Nephron progenitor cell (in vitro differentiated cells): ENCODE results near the gene NIP7.
A peak's percentile ranks its signal among the peaks of the same experiment; 100 is the strongest.

ENCODE experiments used
- DNase-seq: peaks from one replicate; pipeline ENCODE4 v3.0.0; 2021
- H3K27ac Mint-ChIP-seq: 2 replicates; pipeline ENCODE4 v1.8.0; 2021; ENCODE audit warnings: mild to moderate bottlenecking, moderate library complexity, mixed read lengths
- H3K27me3 Mint-ChIP-seq: 2 replicates; pipeline ENCODE4 v1.8.0; 2021; ENCODE audit warnings: mild to moderate bottlenecking, low read depth, mixed read lengths; ENCODE audit not compliant: poor library complexity
- H3K36me3 Mint-ChIP-seq: 2 replicates; pipeline ENCODE4 v1.8.0; 2021; ENCODE audit warnings: low read depth, mixed read lengths
- H3K4me1 Mint-ChIP-seq: 2 replicates; pipeline ENCODE4 v1.8.0; 2021; ENCODE audit warnings: mixed read lengths
- H3K4me3 Mint-ChIP-seq: 2 replicates; pipeline ENCODE4 v1.8.0; 2021; ENCODE audit warnings: mild to moderate bottlenecking, moderate library complexity, mixed read lengths
- H3K9me3 Mint-ChIP-seq: 2 replicates; pipeline ENCODE4 v1.8.0; 2021; ENCODE audit warnings: mild to moderate bottlenecking, moderate library complexity, mixed read lengths
- CTCF ChIP-seq: fragments of 200-600 bp; sonication (generic); IDR thresholded peaks from 2 replicates; pipeline ENCODE4 v1.5.0; 2021; ENCODE audit warnings: antibody characterized with exemption

Gene NIP7

GRCh38 chr16:69371564-69371963 lies 32.0 kb downstream of the NIP7 start:
- Mint-ChIP-seq H3K9me3 (no peaks in the 10 kb centered on the region), H3K4me1 (peaks cover 29% of the 10 kb centered on the region), H3K4me3 (no peak overlapping the region)

DNA sequence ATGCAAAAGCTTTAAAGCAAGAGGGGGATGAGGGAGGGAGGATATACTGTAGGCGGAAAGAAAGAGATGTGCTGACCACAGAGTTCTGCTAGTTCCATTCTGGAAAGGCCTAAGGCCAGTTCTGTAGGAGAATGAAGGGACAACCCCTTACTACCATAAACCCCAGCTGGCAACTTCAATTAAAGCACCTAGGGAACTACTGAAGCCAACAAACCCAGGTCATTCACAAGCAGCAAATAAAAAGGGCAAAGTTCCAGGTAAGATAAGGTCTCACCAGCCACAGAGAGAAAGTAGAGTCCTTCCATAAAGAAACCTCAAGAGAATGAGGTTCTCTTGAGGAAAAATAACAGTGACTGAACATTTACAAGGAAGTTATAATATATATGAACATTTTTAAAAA lies 33.4 kb downstream of the NIP7 start:
- Mint-ChIP-seq H3K9me3 (no peaks in the 10 kb centered on the region), H3K36me3 (peaks cover 84% of the 10 kb centered on the region), H3K4me1 (peaks cover 21% of the 10 kb centered on the region), H3K27ac (no peak overlapping the region), H3K4me3 (no peak overlapping the region), H3K27me3 (no peaks in the 10 kb centered on the region)
- no peak for DNase-seq
- TF ChIP-seq CTCF, result no peak

More at GRCh38 chr16:69371564-69371963, 32.0 kb downstream of the NIP7 start:
- H3K27ac Mint-ChIP-seq, result peak overlapping the region; percentile 92
- DNase-seq, result no peak
- TF ChIP-seq CTCF, result no peak
- H3K36me3 Mint-ChIP-seq, result peaks cover 88% of the 10 kb centered on the region
- no peaks in the 10 kb centered on the region for H3K27me3 Mint-ChIP-seq

DNA sequence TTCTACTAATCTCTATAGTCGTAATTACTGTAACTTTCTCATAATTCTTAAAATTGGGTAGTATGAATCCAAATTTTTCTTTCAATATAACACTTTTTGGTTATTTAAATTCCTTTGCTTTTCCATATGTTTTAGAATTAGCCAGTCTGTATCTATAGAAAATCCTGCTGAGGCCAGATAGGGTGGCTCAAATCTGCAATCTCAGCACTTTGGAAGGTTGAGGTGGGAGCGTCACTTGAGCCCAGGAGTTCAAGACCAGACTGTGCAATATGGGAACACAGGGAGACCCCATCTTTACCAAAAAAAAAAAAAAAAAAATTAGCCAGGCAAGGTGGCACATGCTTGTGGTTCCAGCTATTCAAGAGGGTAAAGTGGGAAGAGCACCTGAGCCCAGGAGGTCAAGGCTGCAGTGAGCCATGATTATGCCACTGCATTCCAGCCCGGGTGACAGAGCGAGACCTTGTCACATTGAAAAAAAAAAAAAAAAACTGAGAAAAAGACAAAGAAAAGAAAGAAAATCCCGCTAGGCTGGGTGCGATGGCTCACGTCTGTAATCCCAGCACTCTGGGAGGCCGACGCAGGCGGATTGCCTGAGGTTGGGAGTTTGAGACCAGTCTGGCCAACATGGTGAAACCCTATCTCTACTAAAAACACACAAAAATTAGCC lies 37.0 kb downstream of the NIP7 start:
- H3K27me3 Mint-ChIP-seq, result no peaks in the 10 kb centered on the region
- peaks cover 3% of the 10 kb centered on the region for H3K4me1 Mint-ChIP-seq
- H3K36me3 Mint-ChIP-seq, result peaks cover 83% of the 10 kb centered on the region
- no peak overlapping the region for H3K27ac Mint-ChIP-seq
- DNase-seq, result no peak
- TF ChIP-seq CTCF, result no peak
- no peak overlapping the region for H3K4me3 Mint-ChIP-seq
- no peaks in the 10 kb centered on the region for H3K9me3 Mint-ChIP-seq

DNA sequence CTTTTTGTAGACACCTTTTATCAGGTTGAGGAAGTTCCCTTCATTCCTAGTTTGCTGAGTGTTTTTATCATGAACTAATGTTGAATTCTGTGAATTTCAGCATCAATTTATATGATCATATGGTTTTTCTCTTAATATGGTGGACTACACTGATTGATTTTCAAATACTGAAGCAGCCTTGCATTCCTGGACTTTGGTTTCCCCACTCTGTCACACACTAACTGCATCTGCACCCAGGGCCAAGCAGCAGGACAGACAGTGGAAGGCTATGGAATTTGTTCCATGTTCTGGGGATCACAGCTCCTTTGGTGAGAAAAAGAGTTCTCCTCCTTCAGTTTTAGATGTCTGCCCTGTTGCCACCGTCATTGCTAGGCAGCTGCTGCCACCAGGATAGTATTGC lies 38.5 kb downstream of the NIP7 start:
- no peak for DNase-seq
- H3K4me3 Mint-ChIP-seq, result no peak overlapping the region
- H3K9me3 Mint-ChIP-seq, result no peaks in the 10 kb centered on the region
- H3K4me1 Mint-ChIP-seq, result no peaks in the 10 kb centered on the region
- H3K36me3 Mint-ChIP-seq, result peaks cover 82% of the 10 kb centered on the region
- H3K27me3 Mint-ChIP-seq, result no peaks in the 10 kb centered on the region
- TF ChIP-seq CTCF, result no peak
- peak overlapping the region; percentile 78 for H3K27ac Mint-ChIP-seq

GRCh38 chr16:69378760-69379159 lies 39.2 kb downstream of the NIP7 start:
- peaks cover 3% of the 10 kb centered on the region for H3K4me1 Mint-ChIP-seq
- H3K36me3 Mint-ChIP-seq, result peaks cover 81% of the 10 kb centered on the region
- H3K4me3 Mint-ChIP-seq, result no peak overlapping the region
- no peaks in the 10 kb centered on the region for H3K27me3 Mint-ChIP-seq
- H3K9me3 Mint-ChIP-seq, result no peaks in the 10 kb centered on the region
- DNase-seq, result no peak
- no peak for TF ChIP-seq CTCF
- peak overlapping the region; percentile 16 for H3K27ac Mint-ChIP-seq

- no peaks in the 10 kb centered on the region for H3K9me3 Mint-ChIP-seq
Measured at GRCh38 chr16:69381231-69381630, 41.7 kb downstream of the NIP7 start.

More at GRCh38 chr16:69381231-69381630, 41.7 kb downstream of the NIP7 start:
- no peak for TF ChIP-seq CTCF
- H3K27ac Mint-ChIP-seq, result no peak overlapping the region
- peaks cover 23% of the 10 kb centered on the region for H3K4me1 Mint-ChIP-seq
- H3K36me3 Mint-ChIP-seq, result peaks cover 73% of the 10 kb centered on the region
- H3K4me3 Mint-ChIP-seq, result no peak overlapping the region
- H3K27me3 Mint-ChIP-seq, result peaks cover 3% of the 10 kb centered on the region
- no peak for DNase-seq
